Thoracic aorta (tissue), 2 donors: ENCODE data around the gene NCAPH2. TPM values are rescaled to one million over a fixed set of nuclear protein-coding genes. Genes with fewer than 3 reads are reported as not detected.
A peak's percentile ranks its signal among the peaks of the same experiment; 100 is the strongest.

Experiments
- ATAC-seq: fragments of 150-250 bp; one replicate; pipeline ENCODE4 v1.8.0; 2017; ENCODE audit warnings: low read depth; ENCODE audit not compliant: insufficient number of reproducible peaks, low FRiP score
- DNase-seq: peaks from one replicate; pipeline ENCODE4 v3.0.0-alpha.2; 2020; ENCODE audit warnings: low spot score
- H3K27ac ChIP-seq, 2 donors: fragments of 200-600 bp; sonication (generic); 1 replicate in 1 of 2; 2 replicates in 1 of 2; pipeline ENCODE4 v1.5.1; 2016; ENCODE audit warnings: mild to moderate bottlenecking in 2 of 2, moderate library complexity in 2 of 2
- H3K27me3 ChIP-seq: fragments of 200-600 bp; sonication (generic); replicated peaks from 2 replicates; pipeline ENCODE4 v1.6.0; 2016; ENCODE audit warnings: mild to moderate bottlenecking; ENCODE audit not compliant: insufficient read depth
- H3K36me3 ChIP-seq: fragments of 200-600 bp; sonication (generic); one replicate; pipeline ENCODE4 v1.5.1; 2016
- H3K4me1 ChIP-seq, 2 donors: fragments of 200-600 bp; sonication (generic); 1 replicate in 1 of 2; 2 replicates in 1 of 2; pipeline versions ENCODE4 v1.5.1 to v1.6.0; 2016; ENCODE audit warnings: low read depth in 2 of 2, mild to moderate bottlenecking in 1 of 2; ENCODE audit not compliant: control insufficient read depth in 1 of 2
- H3K4me3 ChIP-seq: fragments of 200-600 bp; sonication (generic); 2 replicates; pipeline ENCODE4 v1.5.1; 2016; ENCODE audit warnings: mild to moderate bottlenecking
- H3K9me3 ChIP-seq: fragments of 200-600 bp; sonication (generic); 2 replicates; pipeline ENCODE4 v1.5.1; 2016
- CTCF ChIP-seq: fragments of 200-600 bp; sonication (generic); IDR thresholded peaks from one replicate; pipeline ENCODE4 v1.5.1; 2019; ENCODE audit warnings: antibody characterized with exemption
- total RNA-seq, 2 donors: library from RNA; depleted of rRNA; stranded (reverse); fragments of >200 nt; gene quantifications; one replicate each; pipeline versions ENCODE4 v1.1.0 to v1.2.3, GENCODE V29; 2016

The NCAPH2 gene
- total RNA-seq, 2 donors from 2014 or later, result 40.8 to 50.4 TPM

GRCh38 chr22:50471962-50472361 is 36.1 kb upstream of the NCAPH2 start:
- Histone ChIP-seq H3K4me3 (no peak overlapping the region), H3K27ac (no peak overlapping the region)

GRCh38 chr22:50473088-50473487 is 34.9 kb upstream of the NCAPH2 start:
- Histone ChIP-seq H3K9me3 (no peaks in the 10 kb centered on the region), H3K36me3 (no peaks in the 10 kb centered on the region), H3K27me3 (no peaks in the 10 kb centered on the region), H3K4me3 (peak overlapping the region; percentile 94), H3K4me1 (peaks cover 40 to 53% of the 10 kb centered on the region in 2 donors), H3K27ac (no peak overlapping the region)
- ATAC-seq (no peak), DNase-seq (no peak)
- no peak for TF ChIP-seq CTCF

More at GRCh38 chr22:50471962-50472361, 36.1 kb upstream of the NCAPH2 start:
- DNase-seq (no peak), ATAC-seq (no peak)
- no peaks in the 10 kb centered on the region for H3K9me3 ChIP-seq
- no peak for TF ChIP-seq CTCF
- H3K27me3 ChIP-seq, result no peaks in the 10 kb centered on the region
- peaks cover 6% of the 10 kb centered on the region for H3K36me3 ChIP-seq
- H3K4me1 ChIP-seq, result peaks cover 40 to 53% of the 10 kb centered on the region in 2 donors

- no peak for TF ChIP-seq CTCF
- ATAC-seq (no peak), DNase-seq (no peak)
- no peaks in the 10 kb centered on the region for H3K36me3 ChIP-seq
- H3K9me3 ChIP-seq, result no peaks in the 10 kb centered on the region
- peak overlapping the region in 1 of 2 donors; percentile 44 for H3K27ac ChIP-seq
- peaks cover 40 to 53% of the 10 kb centered on the region in 2 donors for H3K4me1 ChIP-seq
- no peaks in the 10 kb centered on the region for H3K27me3 ChIP-seq
- peak overlapping the region; percentile 94 for H3K4me3 ChIP-seq
Observed at GRCh38 chr22:50473855-50474671, 34.0 kb upstream of the NCAPH2 start.

GRCh38 chr22:50474710-50475651 is 33.0 kb upstream of the NCAPH2 start, which contains the start of gene SBF1:
Gene SBF1, minus strand, starts transcription at chr22:50475035. Its CDS starts 195 bp downstream, at chr22:50474840.
- Histone ChIP-seq H3K9me3 (no peaks in the 10 kb centered on the region), H3K27me3 (no peaks in the 10 kb centered on the region), H3K27ac (peak within 1 kb of the TSS; percentile 19 to 67), H3K4me1 (peaks cover 39 to 44% of the 10 kb centered on the region in 2 donors), H3K4me3 (peak within 1 kb of the TSS; percentile 94), H3K36me3 (no peaks in the 10 kb centered on the region)
- DNase-seq (peak; percentile 64), ATAC-seq (peak; percentile 82)
- no peak for TF ChIP-seq CTCF

GRCh38 chr22:50475652-50476002 is 32.4 kb upstream of the NCAPH2 start:
- no peaks in the 10 kb centered on the region for H3K36me3 ChIP-seq
- no peaks in the 10 kb centered on the region for H3K9me3 ChIP-seq
- peaks cover 32 to 38% of the 10 kb centered on the region in 2 donors for H3K4me1 ChIP-seq
- no peak for ATAC-seq
- no peak for TF ChIP-seq CTCF
- H3K27ac ChIP-seq, result no peak overlapping the region
- no peaks in the 10 kb centered on the region for H3K27me3 ChIP-seq
- H3K4me3 ChIP-seq, result peak overlapping the region; percentile 94
- no peak for DNase-seq
